Activated naive CD4-positive, alpha-beta T cell treated with anti-CD3 and anti-CD28 coated beads for 36 hours (primary cell): ENCODE measurements around the gene UTS2B. TPM values are rescaled to one million over a fixed set of nuclear protein-coding genes. Genes with fewer than 3 reads are reported as not detected.

ENCODE experiments used
- CTCF ChIA-PET: fragments of 350-600 bp; sonication (Branson Sonifier 250); formaldehyde crosslinking; loops from one replicate; lab custom pipeline; 2021; ENCODE audit warnings: antibody characterized with exemption; lab: Charles Lee
- DNase-seq: peaks from one replicate; pipeline ENCODE4 v3.0.0-alpha.2; 2020
- H3K27ac Mint-ChIP-seq: one replicate; pipeline ENCODE4 v1.8.0; 2021; ENCODE audit warnings: mild to moderate bottlenecking, mixed read lengths
- H3K27me3 Mint-ChIP-seq: one replicate; pipeline ENCODE4 v1.8.0; 2021; ENCODE audit warnings: low read depth, mixed read lengths
- H3K36me3 Mint-ChIP-seq: one replicate; pipeline ENCODE4 v1.8.0; 2021; ENCODE audit warnings: low read depth, mixed read lengths
- H3K4me1 Mint-ChIP-seq: one replicate; pipeline ENCODE4 v1.8.0; 2021; ENCODE audit warnings: low read depth, mixed read lengths
- H3K4me3 Mint-ChIP-seq: one replicate; pipeline ENCODE4 v1.8.0; 2021; ENCODE audit warnings: mild to moderate bottlenecking, moderate library complexity, mixed read lengths
- H3K9me3 Mint-ChIP-seq: one replicate; pipeline ENCODE4 v1.8.0; 2021; ENCODE audit warnings: mixed read lengths
- intact Hi-C: fragments of 100-400 bp; cut with micrococcal nuclease; formaldehyde crosslinking; loops from one replicate; pipeline ENCODE4 v1.15.1; 2023
- total RNA-seq, 2 experiments: library from RNA; stranded (reverse); gene quantifications; one replicate each; pipeline ENCODE4 v1.2.3, GENCODE V29; 2021

Gene UTS2B
- total RNA-seq, 2 experiments from 2014 or later = not detected

- H3K4me1 Mint-ChIP-seq = peaks cover 7% of the 10 kb centered on the region
- no peak for DNase-seq
- H3K36me3 Mint-ChIP-seq = no peaks in the 10 kb centered on the region
- intact Hi-C loops = no loop called here
- H3K4me3 Mint-ChIP-seq = no peak overlapping the region
- CTCF ChIA-PET = interaction anchor here (0.7 kb wide), 1 partner anchor 1304 kb away, joined by 4 read pairs; no protein-coding TSS in a partner anchor
- no peaks in the 10 kb centered on the region for H3K9me3 Mint-ChIP-seq
- no peaks in the 10 kb centered on the region for H3K27me3 Mint-ChIP-seq
- no peak overlapping the region for H3K27ac Mint-ChIP-seq
Measured at GRCh38 chr3:191362524-191363090, 32.3 kb upstream of the UTS2B start.

- Mint-ChIP-seq H3K36me3 (no peaks in the 10 kb centered on the region), H3K9me3 (no peaks in the 10 kb centered on the region), H3K4me1 (peaks cover 7% of the 10 kb centered on the region), H3K27me3 (no peaks in the 10 kb centered on the region), H3K4me3 (no peak overlapping the region), H3K27ac (no peak overlapping the region)
- DNase-seq = no peak
- intact Hi-C loops = no loop called here
- CTCF ChIA-PET = no interaction called here
Measured at GRCh38 chr3:191362037-191362436, 31.7 kb upstream of the UTS2B start.

- CTCF ChIA-PET = no interaction called here
- H3K4me1 Mint-ChIP-seq = peaks cover 7% of the 10 kb centered on the region
- intact Hi-C loops = no loop called here
Measured at GRCh38 chr3:191361456-191361855, 31.1 kb upstream of the UTS2B start.

GRCh38 chr3:191360620-191361019 is 30.3 kb upstream of the UTS2B start:
- Mint-ChIP-seq H3K27me3 (no peaks in the 10 kb centered on the region), H3K4me1 (peaks cover 7% of the 10 kb centered on the region), H3K9me3 (no peaks in the 10 kb centered on the region), H3K27ac (no peak overlapping the region), H3K36me3 (no peaks in the 10 kb centered on the region), H3K4me3 (no peak overlapping the region)
- CTCF ChIA-PET = no interaction called here
- no peak for DNase-seq
- intact Hi-C loops = no loop called here

More at GRCh38 chr3:191361456-191361855, 31.1 kb upstream of the UTS2B start:
- DNase-seq = no peak
- H3K36me3 Mint-ChIP-seq = no peaks in the 10 kb centered on the region
- H3K27ac Mint-ChIP-seq = no peak overlapping the region
- H3K4me3 Mint-ChIP-seq = no peak overlapping the region
- no peaks in the 10 kb centered on the region for H3K27me3 Mint-ChIP-seq
- no peaks in the 10 kb centered on the region for H3K9me3 Mint-ChIP-seq

- CTCF ChIA-PET = no interaction called here
- Mint-ChIP-seq H3K9me3 (no peaks in the 10 kb centered on the region), H3K4me1 (peaks cover 7% of the 10 kb centered on the region), H3K4me3 (no peak overlapping the region), H3K27ac (no peak overlapping the region), H3K27me3 (no peaks in the 10 kb centered on the region), H3K36me3 (no peaks in the 10 kb centered on the region)
- intact Hi-C loops = no loop called here
- no peak for DNase-seq
Measured at GRCh38 chr3:191358929-191359328, 28.6 kb upstream of the UTS2B start.

- peaks cover 7% of the 10 kb centered on the region for H3K4me1 Mint-ChIP-seq
- intact Hi-C loops = loop anchor here (2.0 kb wide), 1 partner anchor 15 kb away; no protein-coding TSS in a partner anchor
Measured at GRCh38 chr3:191357909-191358308, 27.6 kb upstream of the UTS2B start.

GRCh38 chr3:191356631-191357439 is 26.5 kb upstream of the UTS2B start:
- H3K4me3 Mint-ChIP-seq = no peak overlapping the region
- CTCF ChIA-PET = no interaction called here
- no peaks in the 10 kb centered on the region for H3K36me3 Mint-ChIP-seq
- no peak for DNase-seq
- peaks cover 7% of the 10 kb centered on the region for H3K4me1 Mint-ChIP-seq
- H3K27ac Mint-ChIP-seq = no peak overlapping the region
- no peaks in the 10 kb centered on the region for H3K27me3 Mint-ChIP-seq
- intact Hi-C loops = loop anchor here (2.0 kb wide), 1 partner anchor 14 kb away; no protein-coding TSS in a partner anchor
- H3K9me3 Mint-ChIP-seq = no peaks in the 10 kb centered on the region

More at GRCh38 chr3:191357909-191358308, 27.6 kb upstream of the UTS2B start:
- Mint-ChIP-seq H3K27ac (no peak overlapping the region), H3K4me3 (no peak overlapping the region), H3K36me3 (no peaks in the 10 kb centered on the region), H3K9me3 (no peaks in the 10 kb centered on the region), H3K27me3 (no peaks in the 10 kb centered on the region)
- DNase-seq = no peak
- CTCF ChIA-PET = interaction anchor here (0.6 kb wide), 1 partner anchor 274 kb away, joined by 3 read pairs; no protein-coding TSS in a partner anchor

GRCh38 chr3:191355406-191355805 is 25.1 kb upstream of the UTS2B start:
- Mint-ChIP-seq H3K4me1 (peaks cover 7% of the 10 kb centered on the region), H3K36me3 (no peaks in the 10 kb centered on the region), H3K27ac (no peak overlapping the region), H3K9me3 (no peaks in the 10 kb centered on the region), H3K4me3 (no peak overlapping the region), H3K27me3 (no peaks in the 10 kb centered on the region)
- DNase-seq = no peak
- CTCF ChIA-PET = no interaction called here
- intact Hi-C loops = no loop called here

- H3K36me3 Mint-ChIP-seq = no peaks in the 10 kb centered on the region
- CTCF ChIA-PET = no interaction called here
- H3K4me1 Mint-ChIP-seq = no peaks in the 10 kb centered on the region
- H3K9me3 Mint-ChIP-seq = no peaks in the 10 kb centered on the region
- H3K27ac Mint-ChIP-seq = no peak overlapping the region
- no peak for DNase-seq
- no peaks in the 10 kb centered on the region for H3K27me3 Mint-ChIP-seq
- intact Hi-C loops = no loop called here
- H3K4me3 Mint-ChIP-seq = no peak overlapping the region
Measured at GRCh38 chr3:191353022-191353777, 22.9 kb upstream of the UTS2B start.

GRCh38 chr3:191352014-191352413 is 21.7 kb upstream of the UTS2B start:
- Mint-ChIP-seq H3K36me3 (no peaks in the 10 kb centered on the region), H3K4me1 (no peaks in the 10 kb centered on the region), H3K27me3 (no peaks in the 10 kb centered on the region), H3K4me3 (no peak overlapping the region), H3K27ac (no peak overlapping the region), H3K9me3 (no peaks in the 10 kb centered on the region)
- no peak for DNase-seq
- intact Hi-C loops = no loop called here
- CTCF ChIA-PET = no interaction called here

GRCh38 chr3:191350396-191351090 is 20.2 kb upstream of the UTS2B start:
- Mint-ChIP-seq H3K4me3 (no peak overlapping the region), H3K9me3 (no peaks in the 10 kb centered on the region), H3K36me3 (no peaks in the 10 kb centered on the region), H3K4me1 (no peaks in the 10 kb centered on the region), H3K27me3 (no peaks in the 10 kb centered on the region), H3K27ac (no peak overlapping the region)
- CTCF ChIA-PET = no interaction called here
- no peak for DNase-seq
- intact Hi-C loops = no loop called here

GRCh38 chr3:191348098-191348497 is 17.8 kb upstream of the UTS2B start:
- intact Hi-C loops = no loop called here
- Mint-ChIP-seq H3K36me3 (no peaks in the 10 kb centered on the region), H3K4me3 (no peak overlapping the region), H3K9me3 (peaks cover 2% of the 10 kb centered on the region), H3K27me3 (no peaks in the 10 kb centered on the region), H3K4me1 (no peaks in the 10 kb centered on the region), H3K27ac (no peak overlapping the region)
- DNase-seq = no peak
- CTCF ChIA-PET = no interaction called here
